Omental fat pad (tissue), 4 donors: ENCODE measurements around the gene MAPKAPK2. TPM values are rescaled to one million over a fixed set of nuclear protein-coding genes. Genes with fewer than 3 reads are reported as not detected.
"Not testable (repeated sequence)": the region's sequence is repeated elsewhere in the genome, so short reads cannot be mapped to it uniquely, and the experiment has no call there.

Experiments used
- ATAC-seq: fragments of 150-250 bp; one replicate; pipeline ENCODE4 v1.9.1; 2016; ENCODE audit warnings: mild to moderate bottlenecking, moderate library complexity; ENCODE audit not compliant: low FRiP score
- DNase-seq: peaks from one replicate; pipeline ENCODE4 v3.0.0-alpha.2; 2019; ENCODE audit warnings: low spot score
- CTCF ChIP-seq, 3 donors: fragments of 450-650 bp; IDR thresholded peaks; one replicate each; pipeline ENCODE4 v1.5.1; 2016 to 2017; ENCODE audit warnings: antibody characterized with exemption in 3 of 3, mild to moderate bottlenecking in 3 of 3, moderate library complexity in 2 of 3
- small RNA-seq: library from RNA; depleted of rRNA; stranded (forward); fragments of <200 nt; gene quantifications from one replicate; pipeline ENCODE3, GENCODE V24; 2016
- total RNA-seq, 4 donors: library from RNA; depleted of rRNA; stranded (reverse); fragments of >200 nt; gene quantifications; one replicate each; pipeline ENCODE4 v1.1.0, GENCODE V29; 2016

Gene MAPKAPK2
- total RNA-seq, 4 donors from 2014 or later, result 52.0 to 151 (median 79.9) TPM

DNA sequence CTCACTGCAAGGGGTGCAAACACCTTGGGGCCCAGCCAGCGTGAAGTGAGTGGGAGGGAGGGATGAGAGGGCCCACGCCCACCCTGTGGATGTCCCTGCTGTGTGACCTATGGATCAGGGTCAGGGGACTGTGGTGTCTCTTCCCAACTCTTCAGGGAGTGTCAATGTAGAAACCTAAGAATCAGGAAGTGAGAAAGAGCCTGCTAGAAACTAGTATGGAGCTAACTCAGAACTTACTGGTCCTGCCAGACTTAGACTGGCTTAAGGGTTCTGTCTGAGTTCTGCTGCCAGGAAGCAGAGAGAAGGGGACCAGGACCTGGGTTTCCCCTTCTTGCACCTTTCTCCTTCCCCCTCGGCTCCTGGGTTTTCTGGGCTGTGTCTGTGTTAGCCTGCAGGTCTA is 89.4 kb downstream of the MAPKAPK2 start:
- no peak for TF ChIP-seq CTCF (IDR thresholded peaks at IDR 0.05)
- ATAC-seq (no peak), DNase-seq (no peak)

DNA sequence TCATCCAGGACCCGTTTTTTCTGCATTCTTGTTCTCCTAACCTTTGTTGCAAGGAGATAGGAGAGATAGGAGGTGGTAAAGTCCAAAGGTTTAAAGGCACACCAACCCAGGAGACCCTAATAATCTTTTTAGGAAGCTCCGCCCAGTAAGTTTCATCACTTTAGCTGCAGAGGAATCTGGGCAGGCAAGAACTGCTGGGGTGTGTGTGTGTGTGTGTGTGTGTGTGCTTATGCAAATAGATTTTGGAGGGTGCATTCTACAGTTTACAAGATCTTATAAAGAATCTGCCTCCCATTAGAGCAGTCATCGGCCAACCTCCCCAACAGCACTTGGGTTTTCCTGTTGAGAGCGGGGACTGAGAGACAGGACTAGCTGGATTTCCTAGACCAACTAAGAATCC is 91.5 kb downstream of the MAPKAPK2 start:
- no peak for TF ChIP-seq CTCF (IDR thresholded peaks at IDR 0.05)
- no peak for DNase-seq
- ATAC-seq, result no peak

GRCh38 chr1:206778031-206778430 is 93.3 kb downstream of the MAPKAPK2 start:
- ATAC-seq, result no peak
- TF ChIP-seq CTCF (IDR thresholded peaks at IDR 0.05), result no peak
- DNase-seq, result no peak

DNA sequence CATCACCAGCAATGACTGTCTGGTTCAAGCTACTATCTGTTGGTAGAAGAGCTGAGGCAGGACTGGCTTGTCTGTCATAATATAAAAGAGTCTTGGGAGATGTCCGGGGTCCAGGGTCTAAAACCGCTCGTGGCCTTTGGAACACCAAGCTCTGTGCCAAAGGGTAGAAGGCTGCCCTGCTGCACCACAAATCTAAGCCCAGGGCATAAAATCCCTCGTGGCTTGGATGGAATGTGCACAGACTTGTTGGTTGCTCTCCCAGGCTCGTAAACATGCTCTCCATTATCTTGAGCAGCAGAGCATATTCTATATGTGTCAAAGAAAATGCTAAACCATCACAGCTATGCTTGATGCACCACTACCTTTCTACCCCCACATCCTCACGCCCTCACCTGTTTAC is 94.2 kb downstream of the MAPKAPK2 start:
- DNase-seq, ATAC-seq: not testable (repeated sequence)

DNA sequence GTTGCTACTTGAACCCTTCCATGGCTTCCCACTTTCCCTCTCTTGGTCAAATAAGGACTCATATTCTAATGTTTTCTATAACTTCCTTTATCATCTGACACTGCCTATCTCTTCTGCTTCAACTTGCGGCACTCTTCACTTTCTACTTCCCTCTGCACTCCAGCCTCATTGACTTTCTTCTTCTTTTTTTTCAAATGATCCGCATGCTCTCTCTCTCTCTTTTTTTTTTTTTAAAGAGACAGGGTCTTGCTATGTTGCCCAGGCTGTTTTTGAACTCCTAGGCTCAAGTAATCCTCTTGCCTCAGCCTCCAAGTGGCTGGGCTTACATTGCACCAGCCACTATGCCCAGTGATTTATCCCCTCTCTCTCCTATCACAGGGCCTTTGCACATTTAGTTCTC is 94.9 kb downstream of the MAPKAPK2 start:
- no peak for DNase-seq
- ATAC-seq, result no peak
- no peak for TF ChIP-seq CTCF (IDR thresholded peaks at IDR 0.05)

DNA sequence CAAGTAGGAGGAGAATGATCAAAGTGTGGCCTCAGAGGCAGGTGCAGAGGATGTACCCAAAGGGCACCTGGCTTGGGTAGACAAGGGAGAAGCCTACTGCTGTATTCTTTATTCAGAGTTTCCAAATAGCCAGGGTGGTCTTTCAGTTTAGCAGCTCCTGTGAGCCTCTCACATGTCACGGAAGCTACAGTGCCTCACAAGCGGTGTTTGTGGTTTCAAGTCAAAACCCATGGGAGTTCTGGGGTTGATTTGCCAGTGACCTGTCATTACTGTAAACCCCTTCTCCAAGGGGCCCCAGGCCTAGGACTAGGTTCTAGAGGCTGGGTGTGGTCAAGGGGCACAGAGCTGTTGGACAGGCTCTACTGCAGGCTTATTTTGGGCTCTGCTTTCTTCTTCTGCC is 97.7 kb downstream of the MAPKAPK2 start:
- no peak for TF ChIP-seq CTCF (IDR thresholded peaks at IDR 0.05)

GRCh38 chr1:206783506-206783905 is 98.8 kb downstream of the MAPKAPK2 start:
- ATAC-seq, result no peak
- no peak for DNase-seq
- no peak for TF ChIP-seq CTCF (IDR thresholded peaks at IDR 0.05)

More for the DNA sequence above, 97.7 kb downstream of the MAPKAPK2 start:
- ATAC-seq (no peak), DNase-seq (no peak)

Small RNAs within 50 kb of the gene (small RNA-seq; reads per million reads assigned to genes)
- not detected for gene RF00019

Other genes starting within 250 kb of the MAPKAPK2 start
- gene IKBKE, start 214.4 kb upstream of the MAPKAPK2 start, total RNA-seq, result 1 to 10 TPM; 4.3 to 8.2 (median 5.6) TPM
- 10 to 100 TPM in 3 of 4 donors, 1 to 10 TPM in 1; 9.7 to 16.1 (median 10.8) TPM for gene RASSF5, start 177.4 kb upstream of the MAPKAPK2 start, total RNA-seq
- 10 to 100 TPM; 38.4 to 55.8 (median 50.4) TPM for gene EIF2D, start 72.4 kb upstream of the MAPKAPK2 start, total RNA-seq
- gene DYRK3, start 49.4 kb upstream of the MAPKAPK2 start, total RNA-seq, result 10 to 100 TPM; 14.3 to 73.3 (median 39.4) TPM
- under 1 TPM in 1 of 4 donors, not detected in 3; 0.60 TPM for gene IL19, start 85.9 kb downstream of the MAPKAPK2 start, total RNA-seq
- 10 to 100 TPM; 10.9 to 34.4 (median 28.7) TPM for gene IL10, start 87.6 kb downstream of the MAPKAPK2 start, total RNA-seq
- gene IL20, start 180.7 kb downstream of the MAPKAPK2 start, total RNA-seq, result 1 to 10 TPM in 2 of 4 donors, under 1 TPM in 1, not detected in 1; 0.82 to 8.6 (median 8.2) TPM
- gene IL24, start 212.5 kb downstream of the MAPKAPK2 start, total RNA-seq, result 10 to 100 TPM in 1 of 4 donors, 1 to 10 TPM in 1, not detected in 2; 5.1 to 65.1 TPM
- 10 to 100 TPM in 1 of 4 donors, 1 to 10 TPM in 3; 3.2 to 23.2 (median 9.0) TPM for gene FCMR, start 237.0 kb downstream of the MAPKAPK2 start, total RNA-seq